Fibroblast of pulmonary artery (primary cell): ENCODE data around the gene GTPBP6.

ENCODE experiments used
- DNase-seq: peaks from one replicate; pipeline ENCODE4 v3.0.0-alpha.2; 2010; ENCODE audit warnings: low read depth
- H3K4me3 ChIP-seq: replicated peaks from 2 replicates; pipeline ENCODE4 v1.5.1; 2011; ENCODE audit warnings: low read depth, mild to moderate bottlenecking, control low read depth, low read length, moderate library complexity
- CTCF ChIP-seq: IDR thresholded peaks from 2 replicates; pipeline ENCODE4 v1.5.1; 2011; ENCODE audit warnings: mild to moderate bottlenecking, control low read depth, low read length, inconsistent platforms; ENCODE audit errors: missing control alignments

GTPBP6 gene

GRCh38 chrX:318739-319578 is at the start of gene GTPBP6:
Gene GTPBP6 (minus strand): TSS chrX:318796. CDS start chrX:318787, 9 bp downstream.
- H3K4me3 ChIP-seq = peak within 1 kb of the TSS; percentile 92
- peak; percentile 100 for DNase-seq
- no peak for TF ChIP-seq CTCF

- no peak for TF ChIP-seq CTCF
- no peak overlapping the region for H3K4me3 ChIP-seq
- DNase-seq = no peak
These were observed 49.3 kb upstream of the GTPBP6 start for GRCh38 chrX:367866-368265.

- no peak for DNase-seq
These were observed 48.8 kb upstream of the GTPBP6 start for GRCh38 chrX:367349-367748.

GRCh38 chrX:363621-364375 is 45.2 kb upstream of the GTPBP6 start:
- no peak for DNase-seq
- TF ChIP-seq CTCF = no peak
- H3K4me3 ChIP-seq = no peak overlapping the region

More at GRCh38 chrX:367349-367748, 48.8 kb upstream of the GTPBP6 start:
- TF ChIP-seq CTCF = no peak
- H3K4me3 ChIP-seq = no peak overlapping the region

GRCh38 chrX:362937-363620 is 44.5 kb upstream of the GTPBP6 start:
- H3K4me3 ChIP-seq = no peak overlapping the region
- DNase-seq = no peak
- TF ChIP-seq CTCF = no peak

GRCh38 chrX:362351-362750 is 43.8 kb upstream of the GTPBP6 start:
- DNase-seq = no peak

More at GRCh38 chrX:362351-362750, 43.8 kb upstream of the GTPBP6 start:
- H3K4me3 ChIP-seq = no peak overlapping the region
- no peak for TF ChIP-seq CTCF
